Left ventricle myocardium inferior (tissue), 1 donor: ENCODE measurements around the gene SLC5A3. TPM values are rescaled to one million over a fixed set of nuclear protein-coding genes. Genes with fewer than 3 reads are reported as not detected.

Source experiments
- DNase-seq: peaks from one replicate; pipeline ENCODE4 v3.0.0-alpha.2; 2020
- H3K27ac ChIP-seq: fragments of 200-600 bp; replicated peaks from 2 replicates; pipeline ENCODE4 v1.8.0; 2021
- H3K27me3 ChIP-seq: fragments of 200-600 bp; 2 replicates; pipeline ENCODE4 v1.8.0; 2021; ENCODE audit warnings: low read depth
- H3K36me3 ChIP-seq: fragments of 200-600 bp; 2 replicates; pipeline ENCODE4 v1.8.0; 2021
- H3K4me1 ChIP-seq: fragments of 200-600 bp; 2 replicates; pipeline ENCODE4 v1.8.0; 2021
- H3K4me3 ChIP-seq: fragments of 200-600 bp; 2 replicates; pipeline ENCODE4 v1.8.0; 2021; ENCODE audit warnings: mild to moderate bottlenecking, moderate library complexity
- H3K9me3 ChIP-seq: fragments of 200-600 bp; replicated peaks from 2 replicates; pipeline ENCODE4 v1.8.0; 2021
- CTCF ChIP-seq: fragments of 200-600 bp; IDR thresholded peaks from 2 replicates; pipeline ENCODE4 v1.8.0; 2021; ENCODE audit warnings: antibody characterized with exemption, mild to moderate bottlenecking, borderline replicate concordance
- intact Hi-C: fragments of 100-400 bp; cut with micrococcal nuclease; formaldehyde crosslinking; loops from one replicate; pipeline ENCODE4 v1.11.0; 2022
- total RNA-seq: library from RNA; stranded (reverse); fragmentation: NEBNext Ultra II Directional; extraction: Animal tissue kit (Norgen Biotek cat#: 25700); gene quantifications from one replicate; pipeline ENCODE4 v1.2.1, GENCODE V29; 2021
- donor health status: DM: no; HTN: yes; CAD: no; lungs with severe emphysema.

SLC5A3 gene
- total RNA-seq, 1 donor from 2014 or later: 4.7 TPM

- TF ChIP-seq CTCF: no peak
- peaks cover 53% of the 10 kb centered on the region for H3K4me1 ChIP-seq
These were observed 438 bp downstream of the SLC5A3 start for GRCh38 chr21:34073749-34074282.

GRCh38 chr21:34074283-34075090 lies 1.1 kb downstream of the SLC5A3 start:
- no peak for TF ChIP-seq CTCF
- Histone ChIP-seq H3K4me1 (peaks cover 60% of the 10 kb centered on the region), H3K36me3 (no peaks in the 10 kb centered on the region), H3K27me3 (no peaks in the 10 kb centered on the region), H3K27ac (peak overlapping the region; percentile 93), H3K4me3 (peak overlapping the region; percentile 86), H3K9me3 (no peaks in the 10 kb centered on the region)
- DNase-seq: no peak
- intact Hi-C loops: no loop called here

More at GRCh38 chr21:34073749-34074282, 438 bp downstream of the SLC5A3 start:
- Histone ChIP-seq H3K27ac (peak overlapping the region; percentile 93), H3K27me3 (no peaks in the 10 kb centered on the region), H3K9me3 (no peaks in the 10 kb centered on the region), H3K4me3 (peak overlapping the region; percentile 86), H3K36me3 (no peaks in the 10 kb centered on the region)
- peak; percentile 42 for DNase-seq
- intact Hi-C loops: no loop called here

GRCh38 chr21:34075091-34075425 lies 1.7 kb downstream of the SLC5A3 start:
- no peak for TF ChIP-seq CTCF
- H3K27ac ChIP-seq: no peak overlapping the region
- no peaks in the 10 kb centered on the region for H3K9me3 ChIP-seq
- peaks cover 66% of the 10 kb centered on the region for H3K4me1 ChIP-seq
- no peaks in the 10 kb centered on the region for H3K36me3 ChIP-seq
- DNase-seq: no peak
- peak overlapping the region; percentile 86 for H3K4me3 ChIP-seq
- H3K27me3 ChIP-seq: no peaks in the 10 kb centered on the region
- intact Hi-C loops: no loop called here

GRCh38 chr21:34075760-34076660 lies 2.6 kb downstream of the SLC5A3 start:
- intact Hi-C loops: no loop called here
- no peak overlapping the region for H3K27ac ChIP-seq
- H3K27me3 ChIP-seq: no peaks in the 10 kb centered on the region
- no peak for DNase-seq
- H3K4me1 ChIP-seq: peaks cover 68% of the 10 kb centered on the region
- no peaks in the 10 kb centered on the region for H3K36me3 ChIP-seq
- peak overlapping the region; percentile 86 for H3K4me3 ChIP-seq
- TF ChIP-seq CTCF: no peak
- no peaks in the 10 kb centered on the region for H3K9me3 ChIP-seq

GRCh38 chr21:34076835-34077234 lies 3.5 kb downstream of the SLC5A3 start:
- intact Hi-C loops: no loop called here
- H3K36me3 ChIP-seq: no peaks in the 10 kb centered on the region
- H3K27me3 ChIP-seq: no peaks in the 10 kb centered on the region
- no peaks in the 10 kb centered on the region for H3K9me3 ChIP-seq
- DNase-seq: no peak
- no peak overlapping the region for H3K4me3 ChIP-seq
- H3K4me1 ChIP-seq: peaks cover 68% of the 10 kb centered on the region
- no peak overlapping the region for H3K27ac ChIP-seq
- no peak for TF ChIP-seq CTCF
